HG03521 (cell line): ENCODE data around the gene REPIN1.

Source experiments
- ATAC-seq: cut with Tn5 transposase; IDR thresholded peaks from one replicate; pipeline ENCODE4 v1.9.1; 2021; ENCODE audit warnings: mild to moderate bottlenecking, moderate library complexity; ENCODE audit not compliant: unreplicated experiment

The REPIN1 gene

GRCh38 chr7:150404805-150405583 is 36.4 kb downstream of the REPIN1 start:
- peak; percentile 58 for ATAC-seq

- no peak for ATAC-seq
Observed at GRCh38 chr7:150405584-150406311, 37.1 kb downstream of the REPIN1 start.

GRCh38 chr7:150406312-150406566 is 37.6 kb downstream of the REPIN1 start:
- no peak for ATAC-seq

GRCh38 chr7:150406567-150407421 is 38.2 kb downstream of the REPIN1 start:
- ATAC-seq, result peak; percentile 37

GRCh38 chr7:150407588-150408392 is 39.2 kb downstream of the REPIN1 start:
- no peak for ATAC-seq

- peak; percentile 21 for ATAC-seq
Observed at GRCh38 chr7:150408393-150409299, 40.0 kb downstream of the REPIN1 start.

- no peak for ATAC-seq
Observed at GRCh38 chr7:150409300-150410030, 40.8 kb downstream of the REPIN1 start.

GRCh38 chr7:150410131-150410530 is 41.5 kb downstream of the REPIN1 start:
- no peak for ATAC-seq

GRCh38 chr7:150410680-150411346 is 42.2 kb downstream of the REPIN1 start:
- no peak for ATAC-seq

- no peak for ATAC-seq
Observed at GRCh38 chr7:150411606-150412005, 43.0 kb downstream of the REPIN1 start.

GRCh38 chr7:150412016-150412415 is 43.4 kb downstream of the REPIN1 start:
- no peak for ATAC-seq

- no peak for ATAC-seq
Observed at GRCh38 chr7:150412518-150413488, 44.2 kb downstream of the REPIN1 start.

GRCh38 chr7:150413640-150414081 is 45.0 kb downstream of the REPIN1 start:
- no peak for ATAC-seq

GRCh38 chr7:150415161-150416153 is 46.8 kb downstream of the REPIN1 start:
- ATAC-seq, result no peak

- no peak for ATAC-seq
Observed at GRCh38 chr7:150417239-150417638, 48.6 kb downstream of the REPIN1 start.

- ATAC-seq, result no peak
Observed at GRCh38 chr7:150417863-150418262, 49.2 kb downstream of the REPIN1 start.
